Body of pancreas (tissue), 4 donors: ENCODE data around the gene CNTNAP5.

Experiments
- POLR2A ChIP-seq, 3 donors: fragments of 450-650 bp; IDR thresholded peaks; one replicate each; pipeline ENCODE4 v1.6.1; 2016; ENCODE audit warnings: antibody characterized with exemption in 3 of 3, mild to moderate bottlenecking in 2 of 3
- TF ChIP-seq, protein P1 (sequence below), 7 experiments: fragments of 450-650 bp in 4 of 7; fragments of 200-600 bp in 3 of 7; sonication (generic) in 3 of 7; IDR thresholded peaks; one replicate each; pipeline ENCODE4 v1.5.1; 2016 to 2019; ENCODE audit warnings: antibody characterized with exemption in 7 of 7

GRCh38 chr2:124485659-124486058 is 460.6 kb downstream of the CNTNAP5 start:
- TF ChIP-seq, protein P1, sequence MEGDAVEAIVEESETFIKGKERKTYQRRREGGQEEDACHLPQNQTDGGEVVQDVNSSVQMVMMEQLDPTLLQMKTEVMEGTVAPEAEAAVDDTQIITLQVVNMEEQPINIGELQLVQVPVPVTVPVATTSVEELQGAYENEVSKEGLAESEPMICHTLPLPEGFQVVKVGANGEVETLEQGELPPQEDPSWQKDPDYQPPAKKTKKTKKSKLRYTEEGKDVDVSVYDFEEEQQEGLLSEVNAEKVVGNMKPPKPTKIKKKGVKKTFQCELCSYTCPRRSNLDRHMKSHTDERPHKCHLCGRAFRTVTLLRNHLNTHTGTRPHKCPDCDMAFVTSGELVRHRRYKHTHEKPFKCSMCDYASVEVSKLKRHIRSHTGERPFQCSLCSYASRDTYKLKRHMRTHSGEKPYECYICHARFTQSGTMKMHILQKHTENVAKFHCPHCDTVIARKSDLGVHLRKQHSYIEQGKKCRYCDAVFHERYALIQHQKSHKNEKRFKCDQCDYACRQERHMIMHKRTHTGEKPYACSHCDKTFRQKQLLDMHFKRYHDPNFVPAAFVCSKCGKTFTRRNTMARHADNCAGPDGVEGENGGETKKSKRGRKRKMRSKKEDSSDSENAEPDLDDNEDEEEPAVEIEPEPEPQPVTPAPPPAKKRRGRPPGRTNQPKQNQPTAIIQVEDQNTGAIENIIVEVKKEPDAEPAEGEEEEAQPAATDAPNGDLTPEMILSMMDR (IDR thresholded peaks at IDR 0.05): no peak
- no peak for TF ChIP-seq POLR2A (IDR thresholded peaks at IDR 0.05)
